Astrocyte of the cerebellum (primary cell): ENCODE results near the gene CEP131.

ENCODE experiments used
- DNase-seq: peaks from one replicate; pipeline ENCODE4 v3.0.0-alpha.2; 2011; ENCODE audit warnings: low read depth
- H3K4me3 ChIP-seq: 2 replicates; pipeline ENCODE4 v1.5.1; 2011; ENCODE audit warnings: mild to moderate bottlenecking, low read depth, low read length, moderate library complexity
- CTCF ChIP-seq: IDR thresholded peaks from 2 replicates; pipeline ENCODE4 v1.5.1; 2012; ENCODE audit warnings: low read length, low read depth, moderate library complexity, mild to moderate bottlenecking; ENCODE audit errors: missing control alignments
- in situ Hi-C: cut with HindIII; loops from 2 replicates; pipeline ENCODE4 v1.10.0; 2017; ENCODE audit warnings: low sequenced_read_pairs

Gene CEP131

DNA sequence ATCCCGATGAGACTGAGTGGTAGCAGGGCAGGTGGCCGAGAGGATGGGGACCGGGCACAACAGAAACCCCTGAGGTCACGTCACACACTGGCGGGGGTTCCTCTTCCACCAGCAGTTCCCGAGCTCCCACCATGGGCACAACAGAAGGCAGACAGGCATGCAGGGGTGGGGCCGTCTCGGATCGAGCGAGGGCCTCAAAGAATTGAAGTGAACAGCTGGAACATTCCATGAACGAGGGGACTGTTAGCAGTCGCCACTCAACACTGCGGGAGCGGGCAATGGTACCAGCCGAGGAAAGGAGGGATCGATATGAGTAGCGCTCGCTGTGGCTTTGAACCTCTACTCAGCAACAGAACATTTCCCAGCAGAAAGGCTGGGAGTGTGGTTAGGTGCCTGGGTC, 5.3 kb downstream of the CEP131 start:
- no peak for TF ChIP-seq CTCF
- in situ Hi-C loops, result no loop called here
- H3K4me3 ChIP-seq, result no peak overlapping the region
- no peak for DNase-seq

DNA sequence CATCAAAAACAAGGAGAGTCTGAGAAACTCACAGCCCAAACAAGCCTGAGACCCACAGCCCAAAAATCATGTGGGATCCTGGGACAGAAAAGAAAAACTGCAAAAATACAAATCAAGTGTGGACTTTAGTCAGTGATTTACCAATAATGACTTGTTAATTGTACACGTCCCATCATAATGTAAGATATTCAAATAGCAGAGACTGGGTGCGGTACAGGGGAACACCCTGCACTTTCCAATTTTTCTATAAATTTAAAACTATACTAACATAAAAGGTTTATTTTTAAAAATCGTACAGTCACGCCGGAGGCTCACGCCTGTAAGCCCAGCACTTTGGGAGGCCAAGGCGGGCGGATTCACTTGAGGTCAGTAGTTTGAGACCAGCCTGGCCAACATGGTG, 8.8 kb downstream of the CEP131 start:
- no peak overlapping the region for H3K4me3 ChIP-seq
- no peak for TF ChIP-seq CTCF
- DNase-seq, result no peak
- in situ Hi-C loops, result no loop called here

GRCh38 chr17:81212365-81212764, 10.4 kb downstream of the CEP131 start:
- in situ Hi-C loops, result no loop called here
- TF ChIP-seq CTCF, result no peak
- DNase-seq, result no peak
- no peak overlapping the region for H3K4me3 ChIP-seq

GRCh38 chr17:81210868-81211267, 11.9 kb downstream of the CEP131 start:
- in situ Hi-C loops, result no loop called here
- TF ChIP-seq CTCF, result no peak
- H3K4me3 ChIP-seq, result no peak overlapping the region
- DNase-seq, result no peak

- no peak for TF ChIP-seq CTCF
- DNase-seq, result no peak
- in situ Hi-C loops, result no loop called here
- H3K4me3 ChIP-seq, result no peak overlapping the region
Measured at GRCh38 chr17:81210466-81210865, 12.3 kb downstream of the CEP131 start.

- TF ChIP-seq CTCF, result no peak
- no peak for DNase-seq
- H3K4me3 ChIP-seq, result no peak overlapping the region
- in situ Hi-C loops, result no loop called here
Measured at GRCh38 chr17:81209141-81209540, 13.6 kb downstream of the CEP131 start.

GRCh38 chr17:81208651-81209050, 14.1 kb downstream of the CEP131 start:
- no peak overlapping the region for H3K4me3 ChIP-seq
- no peak for TF ChIP-seq CTCF
- DNase-seq, result no peak
- in situ Hi-C loops, result no loop called here
